GM12891 (cell line): ENCODE results near the gene VWA2.

Experiments
- POLR2A ChIP-seq: IDR thresholded peaks from 2 replicates; pipeline ENCODE4 v1.6.1; 2011; ENCODE audit warnings: low read depth, low read length, control low read depth
- POLR2AphosphoS5 ChIP-seq: IDR thresholded peaks from 2 replicates; pipeline ENCODE4 v1.6.1; 2011; ENCODE audit warnings: low read depth, low read length, control low read depth
- POU2F2 ChIP-seq: IDR thresholded peaks from 2 replicates; pipeline ENCODE4 v1.6.1; 2011; ENCODE audit warnings: low read depth, mild to moderate bottlenecking, control low read depth, low read length, moderate library complexity

DNA sequence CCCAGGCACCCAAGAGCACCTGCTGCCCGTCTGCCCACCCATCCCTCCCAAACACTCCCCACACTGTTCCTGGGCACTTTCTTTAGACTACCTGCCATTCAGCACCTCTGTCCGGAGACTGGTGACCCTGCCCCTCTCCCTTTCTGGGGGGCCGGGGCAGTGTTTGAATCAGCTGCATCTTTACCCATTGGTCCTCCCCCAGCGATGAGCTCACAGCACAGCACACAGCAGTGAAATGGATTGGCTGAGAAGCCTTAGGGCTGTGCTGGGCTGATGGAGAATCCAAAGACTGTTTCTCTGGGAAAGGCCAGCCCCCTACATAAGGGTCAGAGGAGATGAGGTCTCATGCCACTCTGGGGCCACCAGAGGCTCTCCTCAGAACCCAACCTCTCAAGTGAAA, 40.2 kb downstream of the VWA2 start:
- TF ChIP-seq POLR2AphosphoS5 (no peak), POLR2A (no peak), POU2F2 (no peak)
